ENCODE data around the gene SAA4. TPM values are rescaled to one million over a fixed set of nuclear protein-coding genes. Genes with fewer than 3 reads are reported as not detected.

The SAA4 gene
- total and polyA plus RNA-seq, 10 of the 15 experiments (the other 5 are each of a cell fraction or from before 2014, with no cell fraction given): not detected

DNA sequence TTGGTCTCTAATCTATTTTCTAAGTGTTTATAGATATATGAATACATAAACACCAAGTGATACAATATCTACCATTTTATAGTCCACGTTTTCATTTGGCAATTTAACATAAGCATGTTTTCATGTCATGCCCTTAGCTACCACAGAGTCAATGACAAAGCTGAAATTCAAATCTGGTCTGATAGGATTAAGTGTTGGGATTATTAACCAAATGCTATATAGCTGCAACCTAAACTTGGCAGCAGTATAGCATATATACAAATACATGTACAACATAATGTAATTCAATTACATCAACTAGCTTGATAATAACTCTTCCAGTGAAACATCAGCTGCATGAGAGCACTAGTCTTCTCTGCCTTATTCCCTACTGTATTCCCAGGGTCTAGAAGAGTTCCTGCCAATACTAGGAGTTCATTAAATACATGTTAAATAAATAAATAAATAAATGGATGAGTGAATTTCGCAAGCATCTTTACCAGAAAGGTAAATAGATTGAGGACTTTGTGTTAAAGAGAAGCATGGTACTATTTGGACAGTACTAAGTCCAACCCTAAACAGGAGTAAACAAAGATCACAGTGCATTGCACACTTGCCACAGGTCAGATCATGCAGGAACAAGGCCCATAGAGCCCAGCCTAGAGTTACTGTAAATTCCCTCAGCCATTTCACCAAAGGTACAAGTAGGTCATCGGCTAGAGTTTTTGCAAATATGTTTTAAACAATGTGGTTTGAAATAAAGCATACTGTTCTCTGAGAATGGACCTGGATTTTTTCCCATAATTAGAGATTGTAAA is 12.8 kb downstream of the SAA4 start:
- CTCF ChIA-PET: interaction anchor here (0.6 to 1.6 kb wide), 2 partner anchors 153 to 245 kb away, joined by 3 to 4 read pairs; no protein-coding TSS in a partner anchor
- DNase-seq (ENCODE audit: low read depth, low spot score) (no peak), FAIRE-seq (no peak), ATAC-seq (no peak)
- intact Hi-C loops (cut with micrococcal nuclease; ENCODE audit: unreplicated experiment) (no loop called here), in situ Hi-C loops (cut with MboI) (no loop called here)
- Histone ChIP-seq H2AFZ (ENCODE audit: control insufficient read depth, low read depth, low read length) (no peak overlapping the region), H3K79me2 (ENCODE audit: control insufficient read depth, insufficient read depth, low read length) (no peaks in the 10 kb centered on the region), H3K27ac (ENCODE audit: control insufficient read depth, insufficient read depth) (no peak overlapping the region), H4K20me1 (ENCODE audit: control insufficient read depth, insufficient read depth) (no peaks in the 10 kb centered on the region), H3K4me2 (ENCODE audit: control insufficient read depth, insufficient read depth) (no peak overlapping the region), H3K9me3 (replicated peaks; ENCODE audit: control insufficient read depth, insufficient read depth, low read length) (no peaks in the 10 kb centered on the region; the same call in 2 of the 3 replicates), H3K9ac (ENCODE audit: control insufficient read depth, insufficient read depth, low read length) (no peak overlapping the region), H3K4me1 (ENCODE audit: control insufficient read depth, insufficient read depth, low read length) (peaks cover 1% of the 10 kb centered on the region), H3K36me3 (ENCODE audit: control insufficient read depth in 2 of 2, insufficient read depth in 2 of 2, low read length in 1 of 2) (no peaks in the 10 kb centered on the region), H3K27me3 (replicated peaks in 1 of 2; ENCODE audit: control insufficient read depth in 2 of 2, insufficient read depth in 2 of 2, low read length in 1 of 2) (no peaks in the 10 kb centered on the region), H3K4me3 (no peak overlapping the region)
- BruUV-seq (replicated peaks): no TSS peak
- WGBS (ENCODE audit: insufficient coverage, insufficient replicate concordance, low lambda C conversion rate, missing lambda C conversion rate): 45% methylated on average over 3 of the region's 3 CpGs
- POLR2A ChIA-PET: no interaction called here
- RAD21 ChIA-PET (ENCODE audit: unreplicated experiment): no interaction called here
- SMC1A ChIA-PET (ENCODE audit: uncharacterized antibody, unreplicated experiment): interaction anchor here (1.2 kb wide), 1 partner anchor 72 kb away, joined by 3 read pairs; no protein-coding TSS in a partner anchor
- TF ChIP-seq, protein P1, sequence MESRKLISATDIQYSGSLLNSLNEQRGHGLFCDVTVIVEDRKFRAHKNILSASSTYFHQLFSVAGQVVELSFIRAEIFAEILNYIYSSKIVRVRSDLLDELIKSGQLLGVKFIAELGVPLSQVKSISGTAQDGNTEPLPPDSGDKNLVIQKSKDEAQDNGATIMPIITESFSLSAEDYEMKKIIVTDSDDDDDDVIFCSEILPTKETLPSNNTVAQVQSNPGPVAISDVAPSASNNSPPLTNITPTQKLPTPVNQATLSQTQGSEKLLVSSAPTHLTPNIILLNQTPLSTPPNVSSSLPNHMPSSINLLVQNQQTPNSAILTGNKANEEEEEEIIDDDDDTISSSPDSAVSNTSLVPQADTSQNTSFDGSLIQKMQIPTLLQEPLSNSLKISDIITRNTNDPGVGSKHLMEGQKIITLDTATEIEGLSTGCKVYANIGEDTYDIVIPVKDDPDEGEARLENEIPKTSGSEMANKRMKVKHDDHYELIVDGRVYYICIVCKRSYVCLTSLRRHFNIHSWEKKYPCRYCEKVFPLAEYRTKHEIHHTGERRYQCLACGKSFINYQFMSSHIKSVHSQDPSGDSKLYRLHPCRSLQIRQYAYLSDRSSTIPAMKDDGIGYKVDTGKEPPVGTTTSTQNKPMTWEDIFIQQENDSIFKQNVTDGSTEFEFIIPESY (IDR thresholded peaks at IDR 0.05): no peak
- TF ChIP-seq RAD21 (IDR thresholded peaks at IDR 0.05; ENCODE audit: insufficient read depth, low read depth, low read length): no peak
- no peak for TF ChIP-seq IRF3 (IDR thresholded peaks at IDR 0.05)
- TF ChIP-seq HDGF (IDR thresholded peaks at IDR 0.05): no peak

Measured in GM12878 (cell line).